GM21576 (cell line): ENCODE measurements around the gene C1QTNF12.

Experiments
- ATAC-seq: cut with Tn5 transposase; IDR thresholded peaks from one replicate; pipeline ENCODE4 v1.9.1; 2021; ENCODE audit warnings: mild to moderate bottlenecking, moderate library complexity; ENCODE audit not compliant: unreplicated experiment

The C1QTNF12 gene

GRCh38 chr1:1215080-1215676, 31.3 kb downstream of the C1QTNF12 start:
- ATAC-seq = no peak

- ATAC-seq = no peak
Observed at GRCh38 chr1:1213345-1214265, 32.9 kb downstream of the C1QTNF12 start, which contains the start of gene TNFRSF4. TNFRSF4 (minus strand) TSS chr1:1214153; CDS start chr1:1214127, 26 bp downstream.

GRCh38 chr1:1212780-1213344, 33.7 kb downstream of the C1QTNF12 start:
- no peak for ATAC-seq

GRCh38 chr1:1211541-1212441, 34.7 kb downstream of the C1QTNF12 start:
- no peak for ATAC-seq

- ATAC-seq = no peak
Observed at GRCh38 chr1:1210726-1211540, 35.6 kb downstream of the C1QTNF12 start.

GRCh38 chr1:1208713-1209433, 37.6 kb downstream of the C1QTNF12 start:
- no peak for ATAC-seq

GRCh38 chr1:1207571-1207892, 39.0 kb downstream of the C1QTNF12 start:
- no peak for ATAC-seq

- ATAC-seq = no peak
Observed at GRCh38 chr1:1206966-1207531, 39.5 kb downstream of the C1QTNF12 start.

- ATAC-seq = no peak
Observed at GRCh38 chr1:1206376-1206965, 40.1 kb downstream of the C1QTNF12 start, which contains the start of gene TNFRSF18. TNFRSF18 (minus strand) TSS chr1:1206592; CDS start chr1:1206571, 21 bp downstream.

- no peak for ATAC-seq
Observed at GRCh38 chr1:1205769-1206375, 40.6 kb downstream of the C1QTNF12 start.

- no peak for ATAC-seq
Observed at GRCh38 chr1:1204998-1205768, 41.3 kb downstream of the C1QTNF12 start.

GRCh38 chr1:1204425-1204920, 42.0 kb downstream of the C1QTNF12 start:
- no peak for ATAC-seq

- ATAC-seq = no peak
Observed at GRCh38 chr1:1203561-1204424, 42.7 kb downstream of the C1QTNF12 start.

GRCh38 chr1:1202831-1203560, 43.5 kb downstream of the C1QTNF12 start:
- ATAC-seq = no peak
